WI38 (cell line): ENCODE measurements around the gene PLEKHH3.
A peak's percentile ranks its signal among the peaks of the same experiment; 100 is the strongest.

Experiments
- H3K4me3 ChIP-seq: 2 replicates; pipeline ENCODE4 v1.5.1; 2011; ENCODE audit warnings: low read depth, mild to moderate bottlenecking, control low read depth, low read length
- CTCF ChIP-seq: IDR thresholded peaks from 2 replicates; pipeline ENCODE4 v1.5.1; 2012; ENCODE audit warnings: low read depth, mild to moderate bottlenecking, control low read depth, low read length

Gene PLEKHH3

GRCh38 chr17:42659079-42659931 lies 17.5 kb downstream of the PLEKHH3 start, which contains the start of gene TUBG2:
Gene TUBG2, plus strand, starts transcription at chr17:42659284. Its CDS starts 220 bp downstream, at chr17:42659504.
- TF ChIP-seq CTCF = no peak
- H3K4me3 ChIP-seq = peak within 1 kb of the TSS; percentile 71

GRCh38 chr17:42657824-42658588 lies 18.8 kb downstream of the PLEKHH3 start:
- no peak for TF ChIP-seq CTCF
- no peak overlapping the region for H3K4me3 ChIP-seq

- no peak for TF ChIP-seq CTCF
- H3K4me3 ChIP-seq = no peak overlapping the region
These were observed 21.3 kb downstream of the PLEKHH3 start for GRCh38 chr17:42655528-42655927.

- TF ChIP-seq CTCF = no peak
- H3K4me3 ChIP-seq = peak overlapping the region; percentile 40
These were observed 23.3 kb downstream of the PLEKHH3 start for GRCh38 chr17:42653179-42654124.

GRCh38 chr17:42651392-42651791 lies 25.4 kb downstream of the PLEKHH3 start:
- H3K4me3 ChIP-seq = no peak overlapping the region
- TF ChIP-seq CTCF = no peak

- no peak for TF ChIP-seq CTCF
These were observed 29.0 kb downstream of the PLEKHH3 start for GRCh38 chr17:42647778-42648177.

More at GRCh38 chr17:42647778-42648177, 29.0 kb downstream of the PLEKHH3 start:
- no peak overlapping the region for H3K4me3 ChIP-seq
